Stimulated activated CD8-positive, alpha-beta memory T cell treated with anti-CD3 and anti-CD28 coated beads, Interleukin-15, amount 100 ng/mL, for 1 hour (primary cell): ENCODE results near the gene SORBS2.

ENCODE experiments used
- DNase-seq: peaks from one replicate; pipeline ENCODE4 v3.0.0-alpha.2; 2020; ENCODE audit warnings: low read depth

Gene SORBS2

DNA sequence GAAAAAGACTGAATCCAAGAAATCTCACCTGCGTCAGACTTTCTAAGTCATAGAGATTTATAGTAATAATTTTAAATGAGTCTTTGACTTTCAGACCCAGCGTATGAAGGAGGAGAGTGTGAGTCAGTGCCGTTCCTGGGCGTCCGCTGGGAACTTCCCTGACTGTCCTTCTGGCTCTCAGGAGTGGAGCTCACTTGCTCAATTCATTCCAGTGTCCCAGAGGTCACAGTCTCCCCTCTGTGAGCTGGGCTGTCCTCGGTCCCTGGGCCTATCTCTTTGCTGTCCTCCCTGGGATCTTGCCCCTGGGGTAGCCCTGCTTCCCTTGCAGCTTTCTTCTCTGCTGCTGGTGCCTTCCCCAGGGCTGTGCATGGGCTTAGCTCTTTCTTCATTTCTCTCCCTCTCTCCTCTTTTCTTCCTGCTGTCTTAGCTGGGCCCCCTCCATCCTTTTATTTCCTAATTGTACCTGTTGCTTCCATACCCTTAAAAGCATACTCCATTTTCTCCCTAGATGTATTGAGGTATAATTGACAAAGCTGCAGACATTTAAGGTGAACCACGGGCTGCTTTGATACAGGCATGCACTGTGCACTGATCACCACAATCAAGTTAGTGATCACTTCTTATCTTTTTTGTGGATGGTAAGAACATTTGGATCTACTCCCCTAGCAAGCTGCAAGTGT lies 11.6 kb downstream of the SORBS2 start:
- DNase-seq: no peak

DNA sequence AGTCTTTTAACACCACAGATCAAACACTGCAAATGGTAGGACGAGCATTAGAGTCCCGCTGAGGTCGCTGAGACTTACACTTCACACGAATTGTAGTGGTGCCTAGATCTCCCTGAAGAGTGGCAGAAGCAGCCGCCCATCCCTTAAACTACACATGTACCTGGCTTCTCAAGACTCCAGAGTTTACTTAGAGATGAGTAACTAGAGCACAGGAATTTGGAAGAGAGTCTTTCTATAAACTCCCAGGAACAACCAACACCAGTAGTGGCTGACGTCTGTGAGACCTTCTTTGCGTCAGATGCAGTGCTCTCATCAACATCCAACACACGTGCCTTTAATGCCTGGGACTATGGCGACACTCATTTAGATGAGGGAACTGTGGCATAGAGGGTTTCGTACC lies 12.6 kb downstream of the SORBS2 start:
- DNase-seq: no peak

DNA sequence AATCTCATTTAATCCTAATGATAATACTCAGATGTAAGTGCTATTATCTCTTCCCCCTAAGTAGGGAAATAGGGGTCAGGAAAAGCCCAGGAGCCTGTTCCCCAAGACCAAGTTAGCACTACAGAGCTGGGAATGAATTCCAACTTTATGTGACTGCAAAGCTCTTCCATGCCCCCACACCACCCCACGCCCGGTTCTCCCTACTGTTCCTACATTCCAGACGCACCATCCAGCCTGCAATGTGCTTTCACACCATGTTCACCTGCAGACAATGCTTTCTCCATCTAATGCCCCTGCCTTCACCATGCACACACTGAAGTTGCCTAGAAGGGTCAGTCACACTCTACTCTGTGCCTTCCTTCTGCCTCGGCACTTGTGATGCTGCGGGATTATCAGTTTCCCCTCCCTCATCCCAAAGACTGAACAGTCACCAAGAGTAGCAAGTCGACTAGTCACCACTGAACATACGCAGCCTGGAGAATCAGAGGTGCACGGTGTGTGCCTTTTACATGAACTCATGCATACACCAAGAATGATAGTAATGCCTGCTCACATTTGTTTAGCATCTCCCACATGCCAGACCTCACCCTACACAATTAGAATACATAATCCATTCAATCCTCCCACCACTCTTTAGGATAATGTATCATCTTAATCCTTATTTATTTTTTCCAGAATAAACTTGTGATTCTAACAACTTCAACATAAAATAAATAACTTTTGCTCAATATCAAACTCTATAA lies 14.2 kb downstream of the SORBS2 start:
- no peak for DNase-seq

DNA sequence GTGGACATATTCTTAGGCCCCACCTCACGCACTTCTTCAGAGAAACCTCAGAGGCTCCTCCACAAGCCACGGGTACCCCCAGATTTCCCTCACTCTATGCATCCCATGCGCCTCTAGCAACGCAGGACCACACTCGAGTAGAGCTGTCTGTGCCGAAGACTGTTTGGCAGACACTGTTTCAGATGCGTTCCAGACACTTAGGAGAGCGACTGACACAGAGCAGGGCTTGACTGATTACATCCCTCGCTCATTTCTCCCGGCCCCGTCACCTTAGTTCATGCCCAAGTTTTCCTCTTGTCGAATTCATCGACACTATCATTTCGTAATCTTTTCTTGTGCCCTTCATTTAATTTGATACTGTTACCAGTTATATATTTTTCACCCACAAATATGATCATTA lies 15.0 kb downstream of the SORBS2 start:
- DNase-seq: no peak

DNA sequence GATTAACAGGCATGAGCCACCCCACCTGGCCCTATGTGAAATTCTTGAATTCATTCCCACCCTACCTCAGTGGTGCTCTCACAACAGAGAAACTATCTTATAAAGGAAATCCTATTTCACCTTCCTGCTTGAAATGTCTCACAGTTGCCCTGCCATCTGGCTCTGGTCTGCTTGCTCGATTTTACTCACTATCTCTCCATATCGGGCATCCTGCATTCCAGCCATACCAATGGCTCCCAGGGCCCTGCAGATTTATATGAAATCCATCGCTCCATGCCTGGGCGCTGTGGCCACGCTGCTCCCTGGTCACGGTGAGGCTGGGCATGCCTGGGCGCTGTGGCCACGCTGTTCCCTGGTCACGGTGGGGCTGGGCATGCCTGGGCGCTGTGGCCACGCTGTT lies 15.8 kb downstream of the SORBS2 start:
- no peak for DNase-seq

DNA sequence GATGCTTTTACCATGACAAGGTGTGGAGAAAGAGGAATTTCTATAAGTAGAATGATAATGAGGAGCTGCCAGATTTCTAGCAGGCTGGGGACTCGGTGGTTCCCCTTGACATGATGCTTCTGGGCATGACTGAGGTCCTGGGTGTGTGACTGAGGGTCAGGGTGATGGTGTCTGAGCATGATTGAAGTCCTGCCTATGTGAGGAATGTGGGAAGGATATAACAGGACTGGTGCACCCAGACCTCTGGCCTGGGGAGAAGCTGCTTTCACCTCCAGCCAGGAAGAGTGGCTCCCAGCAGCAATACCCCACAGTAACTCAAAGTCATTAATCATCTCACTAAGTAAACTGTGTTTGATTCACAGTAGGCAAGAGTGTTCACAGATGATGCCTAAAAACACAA lies 17.4 kb downstream of the SORBS2 start:
- no peak for DNase-seq

DNA sequence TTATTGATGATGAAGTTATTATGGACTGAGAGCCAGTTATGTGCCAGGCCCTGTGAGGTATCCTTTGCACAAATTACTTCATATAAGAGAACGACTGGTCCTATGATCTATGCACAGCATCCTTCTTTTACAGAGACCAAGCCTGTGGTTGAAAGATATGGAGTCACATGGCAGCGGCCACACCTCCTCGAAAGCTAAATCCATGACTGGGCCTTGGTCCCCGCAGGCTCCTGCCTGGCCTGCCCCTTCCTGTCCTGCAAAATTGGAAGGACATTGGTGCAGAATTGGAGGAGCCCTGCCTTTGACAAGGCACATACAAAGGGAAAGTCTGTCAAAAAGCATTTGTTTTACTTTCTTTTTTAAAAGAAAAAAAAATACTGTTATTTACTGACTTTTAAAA lies 18.3 kb downstream of the SORBS2 start:
- no peak for DNase-seq

DNA sequence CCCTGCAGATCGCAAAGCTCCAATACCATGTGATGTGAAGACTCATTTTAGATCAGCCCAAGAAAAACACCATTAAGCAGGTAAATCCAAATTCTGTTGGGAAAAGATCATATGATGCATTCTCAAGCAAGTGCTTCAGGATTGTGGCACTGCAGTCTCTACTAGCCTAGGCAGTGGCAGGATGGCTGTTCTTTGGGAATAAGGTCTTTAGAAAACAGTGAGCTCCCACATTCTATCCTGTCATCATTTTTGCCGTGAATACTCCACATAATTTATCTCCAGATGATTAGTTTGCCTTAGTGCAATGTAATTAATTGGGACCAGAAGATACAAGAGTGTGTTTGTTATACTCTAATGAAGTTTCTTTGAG lies 18.9 kb downstream of the SORBS2 start:
- DNase-seq: no peak

DNA sequence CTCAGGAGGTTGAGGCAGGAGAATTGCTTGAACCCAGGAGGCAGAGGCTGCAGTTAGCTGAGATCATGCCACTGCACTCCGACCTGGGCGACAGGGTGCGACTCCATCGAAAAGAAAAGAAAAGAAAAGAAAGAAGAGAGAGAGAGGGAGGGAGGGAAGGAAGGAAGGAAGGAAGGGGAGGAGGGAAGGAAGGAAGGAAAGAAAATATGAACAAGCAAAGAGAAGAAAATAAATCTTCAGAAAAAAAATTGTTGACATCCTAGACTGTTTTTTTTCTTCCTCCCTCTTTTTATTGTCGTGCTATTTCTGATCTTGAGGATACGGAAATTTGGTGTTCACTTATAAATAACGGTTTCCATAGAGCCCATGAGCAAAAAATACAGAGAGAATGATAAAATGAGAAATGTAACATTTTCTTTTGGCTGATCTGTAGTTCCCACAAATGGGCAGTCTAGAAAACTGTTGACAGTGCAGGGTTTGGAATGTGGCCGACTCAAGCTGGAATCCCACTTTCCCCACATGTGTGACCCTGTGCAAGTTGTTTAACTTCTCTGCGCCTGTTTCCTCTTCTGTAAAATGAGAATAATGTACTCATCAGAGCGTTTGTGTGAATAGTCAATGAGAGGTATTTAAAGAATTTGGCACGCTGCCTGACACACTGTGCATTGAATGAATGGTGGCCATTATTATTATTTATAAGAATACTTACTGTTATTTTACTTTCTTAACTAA lies 19.4 kb downstream of the SORBS2 start:
- DNase-seq: no peak

DNA sequence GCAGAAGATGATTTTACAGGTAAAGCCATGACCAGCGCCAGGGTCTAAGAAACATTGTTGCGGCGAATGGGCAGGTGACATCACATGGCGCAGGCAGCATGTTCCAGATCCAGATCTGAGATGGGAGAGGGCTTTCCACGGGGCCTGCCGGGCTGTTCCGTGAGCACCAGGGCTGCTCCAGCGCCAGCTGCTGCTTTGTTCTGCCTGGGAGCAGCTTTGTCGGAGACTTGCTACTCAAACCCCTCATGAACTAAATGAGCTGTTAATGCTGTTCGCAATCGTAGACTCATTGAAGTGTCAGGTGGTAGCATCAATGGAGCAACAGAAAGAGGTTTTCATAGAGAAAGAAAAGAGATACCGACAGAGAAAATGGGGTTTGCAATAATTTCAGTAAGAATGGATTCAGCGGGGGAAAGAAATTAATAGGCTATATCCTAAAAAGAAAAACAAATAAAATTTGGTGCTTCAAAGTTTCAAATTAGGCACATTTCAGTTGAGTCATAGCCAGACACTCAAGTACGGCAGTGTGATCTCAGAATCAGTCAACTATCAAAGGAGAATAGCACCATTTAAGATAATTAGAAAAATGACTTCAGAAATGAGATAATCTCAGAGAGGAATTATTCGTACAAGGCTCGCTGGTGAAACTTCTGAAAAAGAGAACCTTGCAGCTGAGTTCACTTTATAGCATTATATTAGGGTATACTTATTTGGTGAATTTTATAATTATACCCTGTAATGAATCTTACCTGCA lies 23.9 kb downstream of the SORBS2 start:
- DNase-seq: no peak

DNA sequence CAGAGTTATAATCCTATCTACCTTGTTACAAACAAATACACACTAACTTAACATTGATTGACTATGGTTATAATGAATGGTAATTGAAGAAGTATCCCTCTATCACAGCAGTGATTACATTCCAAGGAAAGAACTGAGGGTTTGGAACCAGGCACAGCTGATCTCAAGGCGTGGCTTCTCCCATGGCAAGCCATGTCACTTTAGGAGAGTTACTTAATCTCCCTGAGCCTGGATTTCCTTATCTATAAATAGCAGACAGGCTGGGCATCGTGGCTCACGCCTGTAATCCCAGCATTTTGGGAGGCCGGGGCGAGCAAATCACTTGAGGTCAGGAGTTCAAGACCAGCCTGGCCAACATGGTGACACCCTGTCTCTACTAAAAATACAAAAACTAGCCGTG lies 25.6 kb downstream of the SORBS2 start:
- no peak for DNase-seq

DNA sequence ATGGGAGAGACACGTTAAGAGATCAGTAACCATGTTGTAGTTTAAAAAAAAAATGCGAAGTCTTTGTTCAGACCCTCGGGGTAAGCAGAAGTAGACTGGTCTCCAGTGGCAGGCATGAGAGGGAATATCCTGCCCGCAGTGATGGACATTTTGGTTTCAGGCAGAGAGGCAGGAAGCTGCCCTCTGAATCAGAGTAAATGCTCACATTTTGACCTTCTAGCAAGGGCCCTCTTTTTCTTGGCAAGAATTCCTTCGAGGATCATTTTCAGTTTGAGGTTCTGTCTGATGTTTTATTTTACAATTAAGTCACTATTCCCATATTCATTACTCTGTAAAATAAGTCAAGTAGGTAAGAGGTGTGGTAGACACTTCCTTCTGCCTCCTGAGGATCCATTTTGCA lies 28.4 kb downstream of the SORBS2 start:
- DNase-seq: no peak

DNA sequence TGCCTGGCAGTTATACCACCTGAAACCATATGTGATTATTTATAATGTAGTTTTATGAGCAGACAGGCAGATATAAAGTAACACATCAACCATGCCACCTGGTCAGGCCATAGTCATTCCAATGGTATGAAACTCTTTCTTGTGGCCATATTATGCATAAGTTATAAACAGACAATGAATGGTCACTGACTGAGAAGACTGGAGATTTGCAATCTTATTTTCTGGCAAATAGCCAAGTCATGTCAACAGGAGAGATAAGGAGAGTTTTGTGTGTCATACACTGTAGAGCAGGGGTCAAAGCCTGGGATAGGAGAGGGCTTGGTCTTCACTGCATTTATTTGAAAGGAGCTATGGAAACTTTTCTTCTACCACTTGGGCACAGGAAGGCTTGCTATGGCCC lies 29.5 kb downstream of the SORBS2 start:
- DNase-seq: no peak

DNA sequence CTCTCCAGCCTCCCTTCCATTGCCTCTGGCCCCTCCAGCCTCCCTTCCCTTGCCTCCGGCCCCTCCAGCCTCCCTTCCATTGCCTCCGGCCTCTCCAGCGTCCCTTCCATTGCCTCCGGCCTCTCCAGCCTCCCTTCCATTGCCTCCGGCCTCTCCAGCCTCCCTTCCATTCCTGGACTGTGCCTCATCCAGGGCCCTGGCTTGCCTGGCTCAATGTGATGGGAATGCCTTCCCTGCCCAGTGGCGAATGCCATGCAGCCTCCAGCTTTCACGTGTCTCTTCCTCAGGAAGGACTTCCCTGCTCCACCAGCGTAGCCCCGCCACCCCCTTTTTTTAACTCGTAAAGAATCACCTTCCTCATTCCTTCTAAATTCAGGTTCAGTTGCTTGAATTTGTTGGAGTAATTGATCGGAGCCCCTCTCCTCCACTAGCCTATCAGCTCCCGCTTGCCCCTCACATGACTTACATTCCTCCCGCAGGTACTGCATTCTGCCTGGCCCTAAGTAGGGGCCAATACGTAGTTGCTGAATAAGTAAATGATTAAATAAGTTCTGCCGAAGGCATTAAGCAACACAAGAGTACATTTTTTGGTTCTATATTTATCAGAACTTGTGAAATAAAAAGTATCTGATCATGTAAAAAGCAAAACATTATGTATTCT lies 30.3 kb downstream of the SORBS2 start:
- DNase-seq: no peak

DNA sequence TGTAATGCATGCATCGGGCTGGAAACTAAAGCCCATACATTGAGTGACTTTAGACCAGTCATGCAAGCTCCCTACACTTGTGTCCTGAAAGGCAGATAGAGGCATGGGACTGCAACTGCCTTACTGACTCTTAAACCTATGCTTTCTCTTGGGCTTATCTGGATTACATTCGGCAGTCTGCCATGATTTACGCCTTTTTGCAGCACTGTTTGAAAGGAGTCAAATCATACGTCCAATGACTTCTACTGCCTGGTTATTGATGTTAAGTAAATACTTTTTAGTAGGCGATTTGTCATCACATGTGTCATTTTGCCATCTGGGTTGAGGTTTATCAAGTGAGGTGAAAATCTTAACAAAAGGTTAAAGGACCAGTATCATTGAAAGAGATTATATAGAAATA lies 31.5 kb downstream of the SORBS2 start:
- no peak for DNase-seq

DNA sequence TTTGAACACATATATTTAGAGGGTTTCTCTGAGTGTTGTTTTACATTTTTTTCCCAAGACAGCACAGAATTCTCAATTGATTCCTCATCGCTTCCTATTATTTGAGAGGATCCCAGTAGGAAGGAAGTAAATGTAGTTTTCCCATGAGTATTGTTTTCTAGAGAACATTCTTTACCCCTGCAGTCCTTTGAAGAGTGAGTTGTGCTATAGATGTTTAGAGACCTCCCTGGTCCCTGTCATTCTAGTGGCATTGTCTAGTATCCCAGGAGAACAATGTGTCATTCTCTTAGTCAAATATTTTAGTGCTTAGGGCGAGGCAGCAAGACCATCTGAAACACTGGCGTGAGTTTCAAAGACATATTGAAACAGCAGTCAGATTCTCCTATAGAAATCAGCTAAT lies 32.5 kb downstream of the SORBS2 start:
- DNase-seq: no peak

DNA sequence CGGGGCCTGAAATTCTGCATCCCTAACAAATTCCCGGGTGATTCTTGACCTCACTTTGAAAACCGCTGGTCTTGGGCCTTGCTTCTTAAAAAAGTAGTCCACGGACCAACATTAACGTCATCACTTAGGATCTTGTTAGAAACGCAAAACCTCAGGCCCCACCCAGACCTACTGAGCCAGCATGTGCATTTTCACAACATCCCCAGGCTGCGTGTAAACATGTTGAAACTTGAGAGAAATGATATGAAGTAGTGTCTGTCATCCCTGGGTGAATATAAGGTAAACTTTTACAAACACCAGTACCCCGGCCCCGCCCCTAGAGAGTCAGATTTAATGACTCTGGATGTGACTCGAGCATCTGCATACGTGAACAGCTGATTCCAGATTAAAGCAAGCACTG lies 33.7 kb downstream of the SORBS2 start:
- no peak for DNase-seq

DNA sequence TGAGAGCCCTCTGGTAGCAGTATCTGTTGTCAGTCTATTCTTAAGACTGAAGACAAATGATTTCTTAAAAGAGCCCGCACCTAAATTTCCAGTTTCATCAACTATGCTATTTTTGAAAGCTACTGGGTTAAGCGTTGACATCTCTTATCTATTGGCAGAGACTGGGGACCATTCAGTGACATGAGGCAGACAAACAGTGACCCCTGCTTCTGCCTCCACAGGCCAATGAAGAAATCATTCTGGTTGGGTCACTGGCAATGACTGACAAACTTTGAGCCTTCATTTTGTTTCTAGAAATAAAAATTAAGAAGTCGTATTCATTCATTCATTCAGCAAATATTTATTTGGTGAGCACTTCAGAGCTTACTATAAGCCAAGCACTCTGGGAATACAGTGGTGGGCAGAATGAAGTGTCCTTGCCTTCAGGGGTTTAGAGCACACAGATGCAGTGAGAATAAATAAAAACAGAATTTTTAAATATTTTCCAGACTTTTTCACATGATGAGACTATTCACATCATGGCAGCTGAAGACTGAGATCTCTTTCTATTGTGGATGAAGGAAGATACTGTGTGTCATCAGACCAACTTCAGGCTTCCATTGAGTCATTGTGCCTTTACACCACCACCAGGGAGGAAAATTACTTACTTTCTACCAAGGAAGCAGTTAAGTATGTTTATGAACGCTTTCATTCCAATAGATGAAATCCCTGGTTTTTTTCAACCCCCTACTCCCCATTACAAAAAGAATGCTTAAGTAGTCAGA lies 36.0 kb downstream of the SORBS2 start:
- no peak for DNase-seq

DNA sequence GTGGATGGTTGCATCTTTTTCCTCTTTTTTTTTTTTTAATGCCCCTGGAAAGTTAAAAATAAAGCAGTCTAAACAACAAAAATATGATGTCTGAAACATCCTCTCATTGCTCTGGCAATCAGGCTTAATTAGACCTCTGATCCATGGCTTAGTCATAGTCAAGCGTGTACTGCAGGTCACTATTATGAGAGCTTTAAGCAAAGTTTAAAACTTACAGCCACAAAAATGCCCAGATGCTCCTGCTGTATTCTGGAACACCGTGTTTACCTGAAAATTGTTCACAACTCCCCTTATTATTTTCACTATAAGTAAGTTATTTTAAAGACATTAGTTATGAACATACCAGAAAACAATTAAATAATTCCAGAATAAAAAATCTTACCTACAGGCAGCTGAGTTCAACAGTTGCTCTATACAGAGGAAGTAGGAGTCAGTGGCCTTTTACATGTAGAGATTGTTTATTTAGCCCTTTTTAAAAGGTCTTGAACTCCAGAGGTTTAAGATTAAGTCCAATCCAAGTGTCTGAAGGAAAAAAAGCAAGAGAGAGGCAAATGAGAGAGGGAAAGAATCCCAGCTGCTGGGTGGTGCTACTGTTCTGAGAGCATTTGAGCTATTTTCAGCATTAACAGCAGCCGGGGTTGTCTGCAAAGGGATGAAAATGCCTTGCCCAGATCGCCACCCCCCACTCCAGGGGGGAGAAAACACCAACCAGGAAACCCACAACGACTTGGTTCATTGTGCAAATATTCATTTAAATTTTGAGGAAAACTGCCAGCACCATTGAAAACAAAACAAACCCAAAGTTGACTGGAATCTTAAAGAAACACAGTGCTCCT lies 36.9 kb downstream of the SORBS2 start:
- no peak for DNase-seq

DNA sequence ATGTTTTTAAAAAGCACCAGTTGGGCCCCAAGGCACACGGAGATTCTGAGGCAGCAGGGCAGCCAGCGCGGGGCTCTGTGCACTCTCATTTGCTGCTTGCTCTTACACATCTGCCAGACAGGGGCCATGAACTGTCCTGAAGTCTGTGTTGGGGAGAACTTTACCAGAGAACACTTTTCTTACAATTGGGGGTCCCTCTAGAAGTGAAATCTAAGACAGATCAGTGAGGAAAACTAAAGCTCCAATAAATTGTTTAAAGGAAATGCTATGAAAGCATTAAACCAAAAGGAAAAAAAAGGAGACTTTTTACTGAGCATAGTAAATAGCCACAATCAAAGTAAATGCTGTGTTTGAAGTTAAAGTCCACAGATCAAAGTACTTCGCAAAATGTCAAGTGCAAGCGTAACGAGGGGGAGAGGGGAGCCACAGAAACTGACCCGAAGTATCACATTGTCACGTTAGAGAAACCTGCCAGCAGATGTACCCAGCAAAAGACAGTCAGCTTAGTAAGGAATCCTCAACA lies 37.8 kb downstream of the SORBS2 start:
- no peak for DNase-seq
